HG02970 (cell line): ENCODE measurements around the gene PROC.
"Not testable (repeated sequence)": the region's sequence is repeated elsewhere in the genome, so short reads cannot be mapped to it uniquely, and the experiment has no call there.

Experiments
- ATAC-seq: cut with Tn5 transposase; IDR thresholded peaks from one replicate; pipeline ENCODE4 v1.9.1; 2021; ENCODE audit warnings: mild to moderate bottlenecking, moderate library complexity, moderate number of reproducible peaks; ENCODE audit not compliant: unreplicated experiment, low FRiP score

The PROC gene

DNA sequence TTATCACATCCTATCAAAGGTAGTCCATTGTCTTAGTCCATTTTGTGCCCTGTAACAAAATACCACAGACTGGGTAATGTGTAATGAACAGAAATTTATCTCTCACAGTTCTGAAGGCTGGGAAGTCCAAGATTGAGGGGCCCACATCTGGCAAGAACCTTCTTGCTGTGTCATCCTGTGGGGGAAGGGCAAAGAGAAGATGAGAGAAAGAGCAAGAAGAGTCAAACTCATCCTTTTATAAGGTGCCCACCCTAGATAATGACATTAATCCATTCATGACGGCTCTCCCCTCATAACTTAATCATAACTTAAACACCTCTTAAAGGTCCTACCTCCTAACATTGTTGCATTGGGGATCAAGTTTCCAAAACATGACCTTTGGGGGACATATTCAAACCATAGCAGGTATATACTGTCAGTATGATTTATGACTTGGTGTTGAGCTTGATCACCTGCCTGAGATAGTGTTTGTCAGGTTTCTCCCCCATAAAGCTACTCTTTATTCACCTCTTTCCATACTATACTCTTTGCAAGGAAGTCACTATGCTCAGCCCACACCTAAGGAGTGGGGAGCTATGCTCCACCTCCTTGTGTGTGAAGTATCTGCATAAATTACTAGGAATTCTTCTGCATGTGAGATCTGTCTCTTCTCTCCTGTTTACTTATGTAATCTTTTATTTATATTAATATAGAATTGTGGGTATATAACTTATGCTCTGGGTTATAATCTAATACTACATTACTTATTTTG is 25.2 kb upstream of the PROC start:
- no peak for ATAC-seq

DNA sequence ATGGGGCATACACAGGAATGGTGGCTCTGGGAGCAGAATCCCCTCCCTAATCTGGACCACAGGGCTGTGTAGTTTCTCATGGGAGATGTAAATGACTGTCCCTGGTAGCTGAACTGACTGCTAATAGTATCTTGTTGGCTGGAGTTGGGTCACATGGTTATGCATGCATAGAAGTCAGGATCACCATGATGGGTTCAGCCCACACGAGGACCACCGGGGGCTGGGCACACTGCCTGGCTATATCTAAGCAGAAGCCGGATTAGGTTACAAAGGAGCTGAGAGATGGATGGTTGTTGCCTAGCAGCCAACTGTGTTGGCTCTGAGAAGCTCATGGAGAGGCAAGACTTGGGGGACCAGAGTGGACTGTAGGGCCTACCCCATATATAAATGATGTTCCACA is 23.7 kb upstream of the PROC start:
- ATAC-seq = no peak

GRCh38 chr2:127397568-127398238 is 20.5 kb upstream of the PROC start:
- no peak for ATAC-seq

- no peak for ATAC-seq
These were observed 20.0 kb upstream of the PROC start for GRCh38 chr2:127398239-127398590.

- no peak for ATAC-seq
These were observed 17.7 kb upstream of the PROC start for GRCh38 chr2:127400533-127400896.

DNA sequence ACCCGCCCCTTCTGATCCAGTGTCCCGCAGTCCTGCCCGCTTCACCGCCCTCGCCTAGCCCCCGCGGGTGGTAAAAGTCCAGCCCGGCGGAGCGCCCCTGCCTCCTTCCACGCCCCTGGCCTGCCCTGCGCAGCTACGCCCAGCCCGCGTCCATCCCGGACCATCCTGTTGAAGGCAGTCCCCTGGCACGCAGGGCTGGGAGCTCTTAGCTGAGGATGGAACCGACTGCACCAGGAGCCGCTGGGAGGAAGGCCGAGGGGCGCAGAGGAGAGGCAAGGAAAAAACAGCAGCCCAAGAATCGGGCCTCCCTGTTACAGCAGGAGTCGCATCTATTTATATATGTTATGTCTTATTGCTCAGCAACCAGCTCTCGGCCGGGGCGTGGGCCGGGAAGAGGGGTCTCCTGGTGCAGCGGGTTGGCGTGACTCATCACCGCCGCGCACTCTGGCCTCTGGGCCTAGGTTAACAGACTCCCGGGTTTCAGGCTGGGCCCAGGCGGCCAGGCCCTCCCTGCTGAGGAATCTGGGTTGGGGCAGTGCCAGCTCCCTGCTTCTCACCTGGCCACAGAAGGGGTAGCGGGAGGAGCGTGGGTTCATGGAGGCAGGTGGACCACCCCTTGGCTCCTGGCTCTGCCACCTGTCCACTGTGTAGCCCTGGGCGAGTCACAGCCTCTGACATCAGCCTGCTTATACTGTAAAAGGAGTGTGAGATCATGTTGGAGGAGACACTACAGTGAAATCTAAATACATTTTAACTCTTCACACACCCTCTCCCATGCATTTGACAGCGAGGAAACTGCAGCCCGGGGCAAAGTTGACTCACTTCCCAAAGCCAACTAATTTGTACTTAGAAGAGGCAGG is 17.1 kb upstream of the PROC start:
- ATAC-seq = no peak

DNA sequence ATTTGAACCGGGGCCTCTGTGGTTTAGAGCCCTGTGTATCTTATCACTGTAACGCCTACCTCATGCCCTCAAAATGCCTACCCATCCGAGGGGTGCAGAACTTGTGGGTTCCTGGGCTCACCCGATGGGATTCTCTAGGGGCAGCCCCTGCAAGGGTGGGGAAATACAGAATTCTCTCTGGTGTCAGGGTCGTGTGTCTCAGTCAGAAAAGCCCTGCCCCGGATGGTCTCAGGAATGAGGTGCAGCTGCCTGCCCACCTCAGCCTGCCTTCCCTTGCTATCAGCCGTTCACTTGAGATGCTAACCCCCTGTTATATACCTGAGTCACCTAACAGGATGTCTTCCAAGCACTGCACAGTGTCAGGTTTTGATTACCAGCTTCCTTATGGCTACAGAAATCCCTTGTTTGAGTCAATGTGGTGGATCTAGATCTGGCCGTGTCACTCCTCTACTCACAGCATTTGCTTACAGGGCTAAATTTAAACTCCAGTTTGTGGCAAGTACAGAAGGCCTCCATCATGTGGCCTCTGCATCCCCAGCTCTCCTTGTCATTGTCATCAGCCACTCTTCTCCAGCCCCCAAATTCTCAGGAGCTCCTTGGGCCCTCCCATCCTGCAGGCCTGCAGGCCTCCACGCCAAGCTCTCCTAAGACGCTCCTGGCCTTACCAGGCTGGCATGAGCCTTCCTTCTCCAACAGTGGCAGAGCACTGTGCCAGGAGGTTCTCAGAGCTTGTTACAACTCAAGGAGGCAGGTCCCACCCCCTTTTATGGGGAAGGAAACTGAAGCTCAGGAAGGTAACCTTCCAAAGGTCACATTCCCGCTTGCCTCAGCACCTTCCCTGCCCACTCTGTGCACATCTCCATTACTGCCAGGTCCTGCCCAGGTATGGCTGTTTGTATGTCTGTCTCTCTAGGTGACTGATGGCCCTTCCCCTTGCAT is 16.2 kb upstream of the PROC start:
- ATAC-seq = no peak

DNA sequence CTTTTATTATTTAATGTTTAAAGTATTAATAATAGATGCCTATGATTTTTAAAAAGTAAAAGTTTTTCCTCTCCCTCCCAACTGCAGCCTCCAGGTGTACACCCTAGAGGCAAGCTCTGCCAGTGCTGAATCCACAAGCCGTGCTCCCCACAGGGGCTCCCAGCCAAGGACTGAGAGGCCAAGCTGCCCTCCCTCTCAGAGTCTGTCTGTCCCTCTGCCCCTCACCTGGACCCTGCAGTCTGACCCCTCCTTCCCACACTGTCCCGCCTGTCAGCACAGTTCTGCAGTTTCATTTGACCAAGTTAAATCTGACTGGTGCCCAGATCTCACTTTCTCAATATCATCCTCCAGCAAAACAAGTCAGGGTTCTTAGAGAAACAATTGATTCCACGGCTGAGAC is 14.8 kb upstream of the PROC start:
- no peak for ATAC-seq

GRCh38 chr2:127404466-127405254 is 13.6 kb upstream of the PROC start:
- ATAC-seq = no peak

DNA sequence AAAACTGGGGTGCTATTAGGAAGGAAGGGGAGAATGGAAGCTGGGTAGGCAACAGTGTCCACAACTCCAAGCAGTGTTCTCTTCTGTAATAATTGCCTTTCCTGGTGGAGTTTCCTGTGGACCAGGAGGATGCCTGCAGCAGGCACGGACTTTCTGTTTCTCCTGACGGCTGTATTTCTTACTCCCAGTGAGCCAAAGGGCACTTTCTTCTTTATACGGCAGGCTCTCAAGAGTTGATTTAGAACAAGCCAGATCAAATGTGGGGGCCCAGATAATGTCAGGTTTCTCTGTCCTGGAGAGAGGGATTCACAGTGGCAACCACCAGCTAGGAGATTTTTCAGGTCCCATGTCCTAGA is 13.0 kb upstream of the PROC start:
- no peak for ATAC-seq

DNA sequence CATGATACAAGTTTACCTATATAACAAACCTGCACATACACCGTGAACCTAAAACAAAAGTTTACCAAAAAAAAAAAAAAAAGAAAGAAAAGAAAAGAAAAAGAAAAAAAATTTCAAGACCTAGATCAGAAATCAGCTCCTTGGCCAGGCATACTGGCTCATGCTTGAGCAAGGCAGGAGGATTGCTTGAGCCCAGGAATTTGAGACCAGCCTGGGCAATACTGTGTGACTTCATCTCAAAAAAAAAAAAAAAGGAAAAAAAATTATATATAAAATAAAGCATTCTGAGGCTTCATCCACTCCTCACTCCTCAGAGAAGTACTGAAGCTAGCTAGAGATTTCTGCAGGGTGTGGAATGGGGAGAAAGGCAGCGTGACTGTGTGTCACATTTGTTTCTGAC is 11.8 kb upstream of the PROC start:
- no peak for ATAC-seq

DNA sequence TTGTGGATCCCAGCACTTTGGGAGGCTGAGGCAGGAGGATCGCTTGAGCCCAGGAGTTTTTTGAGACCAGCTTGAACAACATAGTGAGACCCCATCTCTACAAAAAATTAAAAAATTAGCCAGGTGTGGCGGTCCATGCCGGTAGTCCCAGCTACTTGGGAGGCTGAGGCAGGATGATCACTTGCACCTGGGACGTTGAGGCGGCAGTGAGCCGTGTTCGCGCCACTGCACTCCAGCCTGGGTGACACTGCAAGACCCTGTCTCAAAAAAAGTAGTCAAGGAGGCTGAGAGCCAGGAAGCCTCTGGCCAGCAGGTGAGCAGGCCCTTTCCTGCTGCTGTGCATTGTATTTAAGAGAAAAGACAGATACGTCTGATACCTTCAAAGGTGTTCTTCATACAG is 11.1 kb upstream of the PROC start:
- ATAC-seq = no peak

DNA sequence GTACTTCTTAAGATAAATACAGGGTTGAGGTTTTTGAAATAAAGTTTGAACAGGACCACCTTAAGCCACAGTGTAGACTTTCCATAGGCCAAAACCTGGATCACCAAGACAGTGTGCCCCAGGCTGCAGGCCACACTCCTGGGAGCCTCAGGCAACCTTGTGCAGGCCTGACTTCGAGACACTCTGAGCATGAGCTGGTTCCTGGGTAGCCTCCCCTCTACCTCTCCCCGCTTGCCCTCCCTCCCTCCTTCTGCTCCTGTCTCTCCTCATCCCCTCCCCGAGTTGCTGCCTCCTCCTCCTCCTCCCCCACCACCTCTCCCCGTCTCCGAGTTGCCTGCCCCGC is 10.6 kb upstream of the PROC start:
- no peak for ATAC-seq

DNA sequence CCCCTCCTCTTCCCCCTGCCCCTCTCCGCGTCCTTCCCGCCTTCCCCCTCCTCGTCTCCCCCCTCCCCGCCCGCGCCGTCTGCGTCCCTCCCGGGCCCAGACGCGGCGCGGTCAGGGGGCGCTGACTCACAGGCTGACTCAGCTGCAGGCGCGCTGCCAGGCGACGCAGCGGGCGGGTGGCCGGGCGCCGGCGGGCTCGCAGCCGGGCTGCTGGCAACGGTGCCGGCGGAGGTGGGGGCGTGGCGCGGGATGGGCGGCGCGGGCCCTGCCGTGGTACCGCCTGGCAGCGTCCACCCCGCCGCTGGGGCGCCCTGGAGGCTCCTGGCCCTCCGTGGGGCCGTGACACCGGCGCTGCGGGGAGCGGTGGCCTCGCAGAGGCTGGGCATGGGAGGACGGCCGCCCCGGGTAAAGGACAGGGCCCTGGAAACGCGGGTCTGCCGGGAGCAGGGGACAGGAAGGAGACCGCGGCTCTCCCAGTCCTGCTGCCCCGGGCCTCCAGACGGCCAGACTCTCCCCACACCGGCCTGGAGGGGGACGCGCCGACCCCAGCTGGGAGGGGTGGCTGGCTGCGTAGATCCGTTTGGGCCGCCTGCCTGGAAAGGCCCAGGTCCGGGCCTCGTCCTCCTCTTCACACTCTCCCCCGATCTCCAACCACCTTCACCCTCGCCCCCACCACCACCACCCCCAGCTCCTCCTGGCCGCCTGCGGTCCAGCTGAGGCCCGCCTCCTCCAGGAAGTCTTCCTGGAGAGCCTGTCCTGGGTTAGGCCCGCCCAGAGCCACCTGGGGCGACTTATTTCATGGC is 10.0 kb upstream of the PROC start:
- ATAC-seq = no peak

- ATAC-seq = no peak
These were observed 9.5 kb upstream of the PROC start for GRCh38 chr2:127408807-127409099.

GRCh38 chr2:127409716-127410115 is 8.5 kb upstream of the PROC start:
- ATAC-seq = not testable (repeated sequence)

- ATAC-seq = no peak
These were observed 7.2 kb upstream of the PROC start for GRCh38 chr2:127410871-127411652.

GRCh38 chr2:127411653-127412369 is 6.4 kb upstream of the PROC start:
- no peak for ATAC-seq
